ENCODE results near the gene RETN. TPM values are rescaled to one million over a fixed set of nuclear protein-coding genes. Genes with fewer than 3 reads are reported as not detected.

RETN gene
- total and polyA plus RNA-seq, 2 of the 8 experiments (the other 6 are each of a cell fraction or from before 2014, with no cell fraction given): not detected

- TF ChIP-seq YY1 (IDR thresholded peaks at IDR 0.05; ENCODE audit: low read depth, low read length): peak; percentile 90
- peak; percentile 32 for TF ChIP-seq KDM4A (IDR thresholded peaks at IDR 0.05; ENCODE audit: low read depth, low read length, severe bottlenecking)
- no peak for TF ChIP-seq SIRT6 (IDR thresholded peaks at IDR 0.05; ENCODE audit: low read length)
- TF ChIP-seq RNF2 (IDR thresholded peaks at IDR 0.05; ENCODE audit: borderline replicate concordance, low read depth, low read length, missing control alignments, poor library complexity, severe bottlenecking): peak; percentile 34
- peak; percentile 84 for TF ChIP-seq PHF8 (conservative IDR thresholded peaks at IDR 0.05; ENCODE audit: low read depth, low read length)
- peak; percentile 33; the same call in 1 of the 2 replicates for TF ChIP-seq SP1 (IDR thresholded peaks at IDR 0.05; ENCODE audit: low read depth, low read length)
- TF ChIP-seq NANOG (IDR thresholded peaks at IDR 0.05; ENCODE audit: insufficient read depth, low read depth, low read length, poor library complexity, severe bottlenecking): peak; percentile 17
- TF ChIP-seq SIN3A (conservative IDR thresholded peaks at IDR 0.05 in 1 of 2, IDR thresholded peaks at IDR 0.05 in 1 of 2; ENCODE audit: low read depth in 1 of 2, low read length in 2 of 2): peak in 1 of 2 experiments; percentile 8; a peak in 1 of 4 replicates
- no peak for TF ChIP-seq EP300 (IDR thresholded peaks at IDR 0.05; ENCODE audit: borderline replicate concordance in 1 of 2, low read depth in 2 of 2, low read length in 2 of 2)
- TF ChIP-seq TBP (IDR thresholded peaks at IDR 0.05; ENCODE audit: low read depth, low read length): 0 out of 2 replicates have a peak, but pooled peaks have one; percentile 44
- TF ChIP-seq GABPA (IDR thresholded peaks at IDR 0.05; ENCODE audit: borderline replicate concordance, insufficient read depth, low read length): no peak
- peak in 1 of 2 experiments; percentile 69; a peak in 1 of 3 replicates for TF ChIP-seq POLR2A (IDR thresholded peaks at IDR 0.05; ENCODE audit: control extremely low read depth in 1 of 2, low read depth in 2 of 2, low read length in 2 of 2)
- no peak for TF ChIP-seq ASH2L (IDR thresholded peaks at IDR 0.05; ENCODE audit: low read length)
- TF ChIP-seq TAF7 (optimal IDR thresholded peaks at IDR 0.05; ENCODE audit: borderline replicate concordance, low read depth, low read length): peak; percentile 69
- TF ChIP-seq RAD21 (IDR thresholded peaks at IDR 0.05 in 1 of 2, conservative IDR thresholded peaks at IDR 0.05 in 1 of 2; ENCODE audit: low read depth in 2 of 2, low read length in 2 of 2): peak in 1 of 2 experiments; percentile 16; a peak in 1 of 4 replicates
- TF ChIP-seq MAX (IDR thresholded peaks at IDR 0.05): peak; percentile 100
- TF ChIP-seq NRF1 (IDR thresholded peaks at IDR 0.05; ENCODE audit: low read depth, low read length): peak; percentile 6; the same call in 1 of the 2 replicates
- peak; percentile 70; the same call in 1 of the 2 replicates for TF ChIP-seq TCF12 (IDR thresholded peaks at IDR 0.05; ENCODE audit: low read depth, low read length)
- no peak for TF ChIP-seq CHD2 (IDR thresholded peaks at IDR 0.05; ENCODE audit: low read length)
- TF ChIP-seq POLR2AphosphoS5 (IDR thresholded peaks at IDR 0.05; ENCODE audit: low read depth, low read length): peak; percentile 58
- peak; percentile 85 for TF ChIP-seq TAF1 (IDR thresholded peaks at IDR 0.05; ENCODE audit: low read depth, low read length)
- 0 out of 2 replicates have a peak, but pooled peaks have one; percentile 11 for TF ChIP-seq CEBPB (IDR thresholded peaks at IDR 0.05; ENCODE audit: low read depth, low read length)
Observed at GRCh38 chr19:7636691-7637373, 32.0 kb upstream of the RETN start, which contains the start of gene STXBP2 (continued).

All from H1 (cell line).